HG03521 (cell line): ENCODE results near the gene NDUFS7.

Experiments used
- ATAC-seq: cut with Tn5 transposase; IDR thresholded peaks from one replicate; pipeline ENCODE4 v1.9.1; 2021; ENCODE audit warnings: mild to moderate bottlenecking, moderate library complexity; ENCODE audit not compliant: unreplicated experiment

NDUFS7 gene

GRCh38 chr19:1383312-1384084 lies at the start of gene NDUFS7:
Gene NDUFS7, plus strand, starts transcription at chr19:1383907. Its CDS starts 20 bp downstream, at chr19:1383927.
- peak; percentile 73 for ATAC-seq

- no peak for ATAC-seq
Measured at GRCh38 chr19:1336079-1336684, 47.5 kb upstream of the NDUFS7 start.

- ATAC-seq: no peak
Measured at GRCh38 chr19:1340681-1341469, 42.8 kb upstream of the NDUFS7 start.

GRCh38 chr19:1343041-1343440 lies 40.7 kb upstream of the NDUFS7 start:
- no peak for ATAC-seq

GRCh38 chr19:1349211-1349610 lies 34.5 kb upstream of the NDUFS7 start:
- no peak for ATAC-seq

- no peak for ATAC-seq
Measured at GRCh38 chr19:1350867-1351266, 32.8 kb upstream of the NDUFS7 start.

GRCh38 chr19:1351381-1351851 lies 32.3 kb upstream of the NDUFS7 start:
- ATAC-seq: no peak

GRCh38 chr19:1353144-1353543 lies 30.6 kb upstream of the NDUFS7 start:
- ATAC-seq: no peak

- ATAC-seq: no peak
Measured at GRCh38 chr19:1354970-1355567, 28.6 kb upstream of the NDUFS7 start.

- no peak for ATAC-seq
Measured at GRCh38 chr19:1355568-1356507, 27.9 kb upstream of the NDUFS7 start.

- ATAC-seq: no peak
Measured at GRCh38 chr19:1356508-1356865, 27.2 kb upstream of the NDUFS7 start.

GRCh38 chr19:1357531-1358109 lies 26.1 kb upstream of the NDUFS7 start:
- no peak for ATAC-seq

GRCh38 chr19:1360126-1360817 lies 23.4 kb upstream of the NDUFS7 start:
- no peak for ATAC-seq

GRCh38 chr19:1360818-1361461 lies 22.8 kb upstream of the NDUFS7 start:
- no peak for ATAC-seq

- no peak for ATAC-seq
Measured at GRCh38 chr19:1361601-1362386, 21.9 kb upstream of the NDUFS7 start.

- ATAC-seq: no peak
Measured at GRCh38 chr19:1362387-1363257, 21.1 kb upstream of the NDUFS7 start.

- ATAC-seq: no peak
Measured at GRCh38 chr19:1363599-1363998, 20.1 kb upstream of the NDUFS7 start.
